HG03558 (cell line): ENCODE measurements around the gene CMPK2.

ENCODE experiments used
- ATAC-seq: cut with Tn5 transposase; IDR thresholded peaks from one replicate; pipeline ENCODE4 v1.9.1; 2021; ENCODE audit warnings: moderate number of reproducible peaks; ENCODE audit not compliant: unreplicated experiment; ENCODE audit errors: extremely low read depth

Gene CMPK2

GRCh38 chr2:6819668-6820067 is 46.0 kb downstream of the CMPK2 start:
- no peak for ATAC-seq

- ATAC-seq = no peak
Measured at GRCh38 chr2:6818012-6818411, 47.7 kb downstream of the CMPK2 start.

GRCh38 chr2:6814869-6815268 is 50.8 kb downstream of the CMPK2 start:
- no peak for ATAC-seq

GRCh38 chr2:6814312-6814711 is 51.4 kb downstream of the CMPK2 start:
- no peak for ATAC-seq

- ATAC-seq = no peak
Measured at GRCh38 chr2:6813573-6813972, 52.1 kb downstream of the CMPK2 start.

GRCh38 chr2:6812857-6813530 is 52.7 kb downstream of the CMPK2 start:
- ATAC-seq = no peak

GRCh38 chr2:6810961-6811360 is 54.7 kb downstream of the CMPK2 start:
- ATAC-seq = no peak

GRCh38 chr2:6808426-6808825 is 57.3 kb downstream of the CMPK2 start:
- ATAC-seq = no peak

GRCh38 chr2:6806604-6807003 is 59.1 kb downstream of the CMPK2 start:
- ATAC-seq = no peak

GRCh38 chr2:6800553-6800952 is 65.2 kb downstream of the CMPK2 start:
- no peak for ATAC-seq
